GM06990 (cell line): ENCODE data around the gene SFTPB.

Experiments used
- DNase-seq: peaks from one replicate; pipeline ENCODE4 v3.0.0-alpha.2; 2011; ENCODE audit not compliant: insufficient read length; ENCODE audit errors: extremely low read depth
- H3K27me3 ChIP-seq: replicated peaks from 2 replicates; pipeline ENCODE4 v1.6.0; 2011; ENCODE audit warnings: low read length; ENCODE audit not compliant: control insufficient read depth, insufficient read depth
- H3K36me3 ChIP-seq: 2 replicates; pipeline ENCODE4 v1.5.1; 2011; ENCODE audit warnings: low read length; ENCODE audit not compliant: control insufficient read depth, insufficient read depth
- H3K4me3 ChIP-seq: replicated peaks from 2 replicates; pipeline ENCODE4 v1.5.1; 2011; ENCODE audit warnings: low read depth, mild to moderate bottlenecking, control low read depth, low read length
- CTCF ChIP-seq: IDR thresholded peaks from 2 replicates; pipeline ENCODE4 v1.5.1; 2011; ENCODE audit warnings: low read length, control low read depth, mild to moderate bottlenecking, inconsistent platforms; ENCODE audit not compliant: insufficient read depth, poor library complexity, severe bottlenecking

The SFTPB gene

GRCh38 chr2:85699325-85699724, 31.3 kb upstream of the SFTPB start:
- H3K27me3 ChIP-seq: no peaks in the 10 kb centered on the region; the same call in 1 of the 2 replicates
- DNase-seq: no peak
- TF ChIP-seq CTCF: no peak
- H3K4me3 ChIP-seq: no peak overlapping the region
- H3K36me3 ChIP-seq: no peaks in the 10 kb centered on the region

GRCh38 chr2:85698880-85699254, 30.9 kb upstream of the SFTPB start:
- TF ChIP-seq CTCF: no peak
- H3K36me3 ChIP-seq: no peaks in the 10 kb centered on the region
- H3K4me3 ChIP-seq: no peak overlapping the region
- no peak for DNase-seq
- no peaks in the 10 kb centered on the region; the same call in 1 of the 2 replicates for H3K27me3 ChIP-seq

- no peak for DNase-seq
- H3K36me3 ChIP-seq: no peaks in the 10 kb centered on the region
- no peak overlapping the region for H3K4me3 ChIP-seq
- H3K27me3 ChIP-seq: no peaks in the 10 kb centered on the region; the same call in 1 of the 2 replicates
- no peak for TF ChIP-seq CTCF
Measured at GRCh38 chr2:85698184-85698879, 30.3 kb upstream of the SFTPB start.

DNA sequence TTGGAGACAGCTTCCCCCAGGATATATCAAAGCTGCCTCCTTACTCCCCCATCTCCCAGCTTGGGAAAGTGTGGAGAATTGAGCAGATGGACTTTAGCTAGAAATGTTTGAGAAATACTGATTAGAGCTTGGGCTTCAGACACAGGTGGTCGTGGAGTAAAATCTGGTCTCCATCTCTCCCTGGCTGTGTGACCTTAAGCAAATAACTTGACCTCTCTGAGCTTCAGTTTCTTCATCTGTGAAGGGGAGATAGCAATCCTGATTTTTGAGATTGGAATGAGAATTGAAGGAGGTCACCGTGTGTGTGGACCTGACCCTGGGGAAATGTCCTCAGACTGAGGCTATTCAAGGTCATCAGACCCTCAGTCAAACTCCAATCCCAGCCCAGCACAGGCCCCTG, 29.7 kb upstream of the SFTPB start:
- H3K27me3 ChIP-seq: no peaks in the 10 kb centered on the region; the same call in 1 of the 2 replicates
- no peak for TF ChIP-seq CTCF
- no peak for DNase-seq
- no peak overlapping the region for H3K4me3 ChIP-seq
- no peaks in the 10 kb centered on the region for H3K36me3 ChIP-seq

GRCh38 chr2:85697096-85697495, 29.1 kb upstream of the SFTPB start:
- no peaks in the 10 kb centered on the region for H3K36me3 ChIP-seq
- H3K27me3 ChIP-seq: no peaks in the 10 kb centered on the region; the same call in 1 of the 2 replicates
- no peak overlapping the region for H3K4me3 ChIP-seq
- no peak for TF ChIP-seq CTCF
- no peak for DNase-seq
